A673 (cell line): ENCODE results near the gene TMTC3.

Experiments
- EZH2 ChIP-seq: fragments of 200-600 bp; sonication (generic); IDR thresholded peaks from 2 replicates; pipeline ENCODE4 v1.6.1; 2017; ENCODE audit warnings: borderline replicate concordance, low read depth, mild to moderate bottlenecking, mixed read lengths, antibody characterized with exemption, low read length; ENCODE audit not compliant: poor library complexity, severe bottlenecking
- TF ChIP-seq, protein P1 (sequence below): fragments of 300-800, 200-600 bp; sonication (generic); conservative IDR thresholded peaks from 2 replicates; pipeline ENCODE4 v1.5.1; 2017; ENCODE audit warnings: low read depth, mild to moderate bottlenecking, antibody characterized with exemption, low read length, moderate library complexity, mixed read lengths

DNA sequence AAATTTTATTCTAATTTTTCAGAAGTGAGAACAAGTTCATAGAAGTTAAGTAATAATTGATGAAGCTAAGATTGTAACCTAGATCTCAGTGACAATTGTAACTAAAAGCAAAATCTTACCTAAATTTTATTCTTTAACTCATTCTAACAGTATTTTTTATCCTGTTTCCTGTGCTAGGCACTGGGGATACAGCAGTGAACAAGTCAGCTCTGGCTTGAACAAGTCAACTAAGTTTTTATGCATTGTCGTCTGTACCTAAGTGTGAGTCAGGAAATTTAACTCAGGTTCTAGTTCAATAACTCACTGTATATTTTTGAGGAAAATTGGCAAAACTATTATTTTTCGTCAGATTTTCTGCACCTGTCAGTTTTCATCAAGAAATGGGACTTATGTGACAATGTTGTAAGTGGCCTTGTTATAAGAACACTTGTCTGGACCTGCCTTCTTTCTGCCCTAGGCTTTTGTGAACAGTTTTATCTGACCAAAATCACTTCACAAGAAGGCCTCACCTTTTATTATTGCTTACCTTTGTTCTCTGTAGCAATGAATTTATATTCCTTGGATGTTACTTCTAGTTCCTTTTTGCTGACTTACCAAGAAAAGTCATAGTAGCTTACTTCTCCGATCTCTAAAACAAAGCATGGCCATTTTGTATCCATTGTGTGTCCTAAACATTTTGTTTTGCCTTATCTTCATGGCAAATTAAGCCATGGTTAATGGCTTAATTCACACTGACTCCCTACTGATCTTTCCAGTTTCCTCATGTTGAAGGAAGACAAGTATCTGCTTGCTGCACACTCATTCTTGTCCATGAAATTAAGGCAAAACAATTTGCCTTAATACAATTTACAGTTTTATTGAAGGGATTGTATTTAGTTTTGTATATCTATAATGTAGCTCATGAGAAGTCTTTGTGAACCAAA lies 2.7 kb downstream of the TMTC3 start:
- TF ChIP-seq, protein P1, sequence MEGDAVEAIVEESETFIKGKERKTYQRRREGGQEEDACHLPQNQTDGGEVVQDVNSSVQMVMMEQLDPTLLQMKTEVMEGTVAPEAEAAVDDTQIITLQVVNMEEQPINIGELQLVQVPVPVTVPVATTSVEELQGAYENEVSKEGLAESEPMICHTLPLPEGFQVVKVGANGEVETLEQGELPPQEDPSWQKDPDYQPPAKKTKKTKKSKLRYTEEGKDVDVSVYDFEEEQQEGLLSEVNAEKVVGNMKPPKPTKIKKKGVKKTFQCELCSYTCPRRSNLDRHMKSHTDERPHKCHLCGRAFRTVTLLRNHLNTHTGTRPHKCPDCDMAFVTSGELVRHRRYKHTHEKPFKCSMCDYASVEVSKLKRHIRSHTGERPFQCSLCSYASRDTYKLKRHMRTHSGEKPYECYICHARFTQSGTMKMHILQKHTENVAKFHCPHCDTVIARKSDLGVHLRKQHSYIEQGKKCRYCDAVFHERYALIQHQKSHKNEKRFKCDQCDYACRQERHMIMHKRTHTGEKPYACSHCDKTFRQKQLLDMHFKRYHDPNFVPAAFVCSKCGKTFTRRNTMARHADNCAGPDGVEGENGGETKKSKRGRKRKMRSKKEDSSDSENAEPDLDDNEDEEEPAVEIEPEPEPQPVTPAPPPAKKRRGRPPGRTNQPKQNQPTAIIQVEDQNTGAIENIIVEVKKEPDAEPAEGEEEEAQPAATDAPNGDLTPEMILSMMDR: no peak
- TF ChIP-seq EZH2: no peak
